Measurements from ENCODE around the gene TMSB4X. TPM values are rescaled to one million over a fixed set of nuclear protein-coding genes. Genes with fewer than 3 reads are reported as not detected.

The TMSB4X gene
- total RNA-seq, 1 donor from 2014 or later = 2,306 TPM

GRCh38 chrX:13022926-13023325 is 48.0 kb downstream of the TMSB4X start:
- no peak for DNase-seq (ENCODE audit: low read depth)

GRCh38 chrX:13023567-13023966 is 48.7 kb downstream of the TMSB4X start:
- DNase-seq (ENCODE audit: low read depth) = no peak

- DNase-seq (ENCODE audit: low read depth) = no peak
These were observed 49.1 kb downstream of the TMSB4X start for GRCh38 chrX:13023979-13024378.

- DNase-seq (ENCODE audit: low read depth) = no peak
These were observed 50.1 kb downstream of the TMSB4X start for GRCh38 chrX:13024986-13025385.

Other genes starting within 250 kb of the TMSB4X start
- 6.5 and 7.3 TPM in 2 replicates for gene PRPS2, start 183.7 kb upstream of the TMSB4X start, total RNA-seq
- not detected in 2 replicates for gene TLR7, start 108.0 kb upstream of the TMSB4X start, total RNA-seq
- gene TLR8, start 68.5 kb upstream of the TMSB4X start, total RNA-seq = not detected in 2 replicates
- gene FAM9C, start 69.5 kb downstream of the TMSB4X start, total RNA-seq = 0.40 and 6.3 TPM in 2 replicates